Large intestine (tissue), 3 donors: ENCODE data around the gene HIVEP3. TPM values are rescaled to one million over a fixed set of nuclear protein-coding genes. Genes with fewer than 3 reads are reported as not detected.

Source experiments
- DNase-seq, 2 donors: peaks; one replicate each; pipeline versions ENCODE4 v3.0.0 to v3.0.0-alpha.2; 2013
- H3K27ac ChIP-seq: one replicate; pipeline ENCODE4 v1.5.1; 2013; ENCODE audit warnings: low read length
- H3K27me3 ChIP-seq: 2 replicates; pipeline ENCODE4 v1.6.1; 2013; ENCODE audit warnings: low read length; ENCODE audit not compliant: control insufficient read depth, insufficient read depth
- H3K36me3 ChIP-seq: 2 replicates; pipeline ENCODE4 v1.6.1; 2013; ENCODE audit warnings: low read length; ENCODE audit not compliant: control insufficient read depth, insufficient read depth
- H3K4me1 ChIP-seq: one replicate; pipeline ENCODE4 v1.6.1; 2013; ENCODE audit warnings: low read length; ENCODE audit not compliant: control insufficient read depth, insufficient read depth
- H3K4me3 ChIP-seq: one replicate; pipeline ENCODE4 v1.5.1; 2013; ENCODE audit warnings: low read length
- H3K9me3 ChIP-seq: one replicate; pipeline ENCODE4 v1.6.1; 2013; ENCODE audit warnings: mild to moderate bottlenecking, low read depth, low read length, moderate library complexity; ENCODE audit not compliant: control insufficient read depth
- WGBS: methylation state at CpG from one replicate; pipeline ENCODE4 v1.1.5; 2013; ENCODE audit warnings: low lambda C conversion rate; ENCODE audit not compliant: insufficient coverage; 5-methylcytosine and 5-hydroxymethylcytosine counted together
- polyA plus RNA-seq: library from polyadenylated mRNA; unstranded; fragments of 120-200 nt; gene quantifications from one replicate; pipeline ENCODE4 v1.2.1, GENCODE V29; 2013

The HIVEP3 gene
- polyA plus RNA-seq, 1 donor, result 2.6 TPM

GRCh38 chr1:41623736-41624135 lies 295.0 kb downstream of the HIVEP3 start:
- no peak for DNase-seq
- Histone ChIP-seq H3K36me3 (no peaks in the 10 kb centered on the region), H3K4me3 (no peak overlapping the region), H3K27ac (no peak overlapping the region), H3K4me1 (no peaks in the 10 kb centered on the region), H3K9me3 (no peaks in the 10 kb centered on the region), H3K27me3 (no peaks in the 10 kb centered on the region)
- WGBS, result no CpG with 5 or more reads among the region's 10 CpGs

- Histone ChIP-seq H3K4me3 (no peak overlapping the region), H3K27ac (no peak overlapping the region), H3K4me1 (no peaks in the 10 kb centered on the region), H3K36me3 (no peaks in the 10 kb centered on the region), H3K27me3 (no peaks in the 10 kb centered on the region), H3K9me3 (no peaks in the 10 kb centered on the region)
- no CpG with 5 or more reads among the region's 8 CpGs for WGBS
- no peak for DNase-seq
Observed at GRCh38 chr1:41622859-41623732, 295.6 kb downstream of the HIVEP3 start.

GRCh38 chr1:41622402-41622801 lies 296.3 kb downstream of the HIVEP3 start:
- no peak for DNase-seq
- Histone ChIP-seq H3K4me1 (no peaks in the 10 kb centered on the region), H3K36me3 (no peaks in the 10 kb centered on the region), H3K27me3 (no peaks in the 10 kb centered on the region), H3K27ac (no peak overlapping the region), H3K4me3 (no peak overlapping the region), H3K9me3 (no peaks in the 10 kb centered on the region)
- WGBS, result no CpG with 5 or more reads among the region's 8 CpGs

- no peak for DNase-seq
- Histone ChIP-seq H3K4me3 (no peak overlapping the region), H3K27ac (no peak overlapping the region), H3K36me3 (no peaks in the 10 kb centered on the region), H3K4me1 (no peaks in the 10 kb centered on the region), H3K9me3 (no peaks in the 10 kb centered on the region), H3K27me3 (no peaks in the 10 kb centered on the region)
- no CpG with 5 or more reads among the region's 1 CpG for WGBS
Observed at GRCh38 chr1:41621791-41622190, 296.9 kb downstream of the HIVEP3 start.

- DNase-seq, result no peak
- Histone ChIP-seq H3K27ac (no peak overlapping the region), H3K9me3 (no peaks in the 10 kb centered on the region), H3K4me1 (no peaks in the 10 kb centered on the region), H3K4me3 (no peak overlapping the region), H3K27me3 (no peaks in the 10 kb centered on the region), H3K36me3 (no peaks in the 10 kb centered on the region)
- WGBS, result no CpG with 5 or more reads among the region's 5 CpGs
Observed at GRCh38 chr1:41621256-41621655, 297.5 kb downstream of the HIVEP3 start.

- no peak overlapping the region for H3K27ac ChIP-seq
- H3K27me3 ChIP-seq, result no peaks in the 10 kb centered on the region
- H3K4me3 ChIP-seq, result no peak overlapping the region
- DNase-seq, result no peak
- no peaks in the 10 kb centered on the region for H3K9me3 ChIP-seq
- no peaks in the 10 kb centered on the region for H3K36me3 ChIP-seq
- no peaks in the 10 kb centered on the region for H3K4me1 ChIP-seq
- 67% methylated on average over 2 of the region's 9 CpGs for WGBS
Observed at GRCh38 chr1:41620365-41621169, 298.2 kb downstream of the HIVEP3 start.

GRCh38 chr1:41619511-41620364 lies 299.0 kb downstream of the HIVEP3 start:
- Histone ChIP-seq H3K27me3 (peaks cover 4% of the 10 kb centered on the region), H3K36me3 (no peaks in the 10 kb centered on the region), H3K27ac (no peak overlapping the region), H3K9me3 (no peaks in the 10 kb centered on the region), H3K4me3 (no peak overlapping the region), H3K4me1 (no peaks in the 10 kb centered on the region)
- no CpG with 5 or more reads among the region's 10 CpGs for WGBS
- DNase-seq, result no peak

- no peak for DNase-seq
- Histone ChIP-seq H3K36me3 (no peaks in the 10 kb centered on the region), H3K4me3 (no peak overlapping the region), H3K27ac (no peak overlapping the region), H3K9me3 (no peaks in the 10 kb centered on the region), H3K27me3 (peaks cover 4% of the 10 kb centered on the region), H3K4me1 (no peaks in the 10 kb centered on the region)
- no CpG with 5 or more reads among the region's 6 CpGs for WGBS
Observed at GRCh38 chr1:41618871-41619270, 299.9 kb downstream of the HIVEP3 start.

- no peak for DNase-seq
- no peak overlapping the region for H3K27ac ChIP-seq
- no peak overlapping the region for H3K4me3 ChIP-seq
- H3K4me1 ChIP-seq, result no peaks in the 10 kb centered on the region
- no CpG with 5 or more reads among the region's 14 CpGs for WGBS
- H3K27me3 ChIP-seq, result peaks cover 4% of the 10 kb centered on the region
- no peaks in the 10 kb centered on the region for H3K36me3 ChIP-seq
- no peaks in the 10 kb centered on the region for H3K9me3 ChIP-seq
Observed at GRCh38 chr1:41618066-41618825, 300.5 kb downstream of the HIVEP3 start.
